Duodenal mucosa (tissue), 2 donors: ENCODE data around the gene TSPAN11.

Source experiments
- H3K27ac ChIP-seq: one replicate; pipeline ENCODE4 v1.7.0; 2013; ENCODE audit warnings: low read depth, low read length
- H3K27me3 ChIP-seq, 2 donors: one replicate each; pipeline ENCODE4 v1.7.0; 2013; ENCODE audit warnings: low read length in 2 of 2, control low read depth in 1 of 2; ENCODE audit not compliant: insufficient read depth in 2 of 2, control insufficient read depth in 1 of 2
- H3K36me3 ChIP-seq, 2 donors: one replicate each; pipeline ENCODE4 v1.7.0; 2013; ENCODE audit warnings: low read length in 2 of 2, control low read depth in 1 of 2; ENCODE audit not compliant: insufficient read depth in 2 of 2, control insufficient read depth in 1 of 2
- H3K4me1 ChIP-seq, 2 donors: one replicate each; pipeline ENCODE4 v1.7.0; 2013; ENCODE audit warnings: low read length in 2 of 2, control low read depth in 1 of 2; ENCODE audit not compliant: insufficient read depth in 2 of 2, control insufficient read depth in 1 of 2
- H3K4me3 ChIP-seq, 2 donors: one replicate each; pipeline ENCODE4 v1.7.0; 2013; ENCODE audit warnings: low read length in 2 of 2, low read depth in 1 of 2
- H3K9ac ChIP-seq, 2 donors: one replicate each; pipeline ENCODE4 v1.7.0; 2013; ENCODE audit warnings: low read length in 2 of 2, low read depth in 1 of 2
- H3K9me3 ChIP-seq, 2 donors: one replicate each; pipeline ENCODE4 v1.7.0; 2013; ENCODE audit warnings: low read length in 2 of 2, control low read depth in 1 of 2; ENCODE audit not compliant: control insufficient read depth in 1 of 2

The TSPAN11 gene

GRCh38 chr12:31037931-31038330 lies 111.4 kb downstream of the TSPAN11 start:
- Histone ChIP-seq H3K27me3 (no peaks in the 10 kb centered on the region), H3K9me3 (no peaks in the 10 kb centered on the region), H3K9ac (no peak overlapping the region), H3K27ac (no peak overlapping the region), H3K4me1 (no peaks in the 10 kb centered on the region), H3K36me3 (no peaks in the 10 kb centered on the region), H3K4me3 (no peak overlapping the region)

GRCh38 chr12:31041033-31041564 lies 114.6 kb downstream of the TSPAN11 start:
- Histone ChIP-seq H3K9ac (no peak overlapping the region), H3K36me3 (no peaks in the 10 kb centered on the region), H3K27ac (no peak overlapping the region), H3K9me3 (no peaks in the 10 kb centered on the region), H3K4me1 (no peaks in the 10 kb centered on the region), H3K27me3 (no peaks in the 10 kb centered on the region), H3K4me3 (no peak overlapping the region)
